Measurements from ENCODE around the gene RBM41.

The RBM41 gene

GRCh38 chrX:107153005-107153404, 34.4 kb upstream of the RBM41 start:
- H3K4me1 ChIP-seq, result no peaks in the 10 kb centered on the region
- no peaks in the 10 kb centered on the region for H3K27me3 ChIP-seq
- no peak for TF ChIP-seq CTCF (IDR thresholded peaks at IDR 0.05)
- H3K36me3 ChIP-seq, result no peaks in the 10 kb centered on the region
- H3K4me3 ChIP-seq, result no peak overlapping the region
- intact Hi-C loops (cut with DNase I; ENCODE audit: low total_unique reads), result no loop called here
- no peak for DNase-seq
- no peaks in the 10 kb centered on the region for H3K9me3 ChIP-seq
- H3K27ac ChIP-seq, result no peak overlapping the region

GRCh38 chrX:107146670-107147069, 28.0 kb upstream of the RBM41 start:
- intact Hi-C loops (cut with DNase I; ENCODE audit: low total_unique reads), result no loop called here
- Histone ChIP-seq H3K9me3 (no peaks in the 10 kb centered on the region), H3K36me3 (no peaks in the 10 kb centered on the region), H3K4me3 (no peak overlapping the region), H3K4me1 (no peaks in the 10 kb centered on the region), H3K27me3 (no peaks in the 10 kb centered on the region), H3K27ac (no peak overlapping the region)
- DNase-seq, result no peak
- TF ChIP-seq CTCF (IDR thresholded peaks at IDR 0.05), result no peak

GRCh38 chrX:107135965-107136307, 17.3 kb upstream of the RBM41 start:
- H3K4me1 ChIP-seq, result no peaks in the 10 kb centered on the region
- no peak overlapping the region for H3K27ac ChIP-seq
- no peaks in the 10 kb centered on the region for H3K27me3 ChIP-seq
- no peak overlapping the region for H3K4me3 ChIP-seq
- H3K36me3 ChIP-seq, result no peaks in the 10 kb centered on the region
- intact Hi-C loops (cut with DNase I; ENCODE audit: low total_unique reads), result no loop called here
- no peak for DNase-seq
- no peaks in the 10 kb centered on the region for H3K9me3 ChIP-seq
- TF ChIP-seq CTCF (IDR thresholded peaks at IDR 0.05), result no peak

GRCh38 chrX:107135049-107135964, 16.7 kb upstream of the RBM41 start:
- no peaks in the 10 kb centered on the region for H3K4me1 ChIP-seq
- DNase-seq, result no peak
- no peak overlapping the region for H3K27ac ChIP-seq
- H3K27me3 ChIP-seq, result no peaks in the 10 kb centered on the region
- intact Hi-C loops (cut with DNase I; ENCODE audit: low total_unique reads), result no loop called here
- no peaks in the 10 kb centered on the region for H3K9me3 ChIP-seq
- H3K4me3 ChIP-seq, result no peak overlapping the region
- no peaks in the 10 kb centered on the region for H3K36me3 ChIP-seq
- no peak for TF ChIP-seq CTCF (IDR thresholded peaks at IDR 0.05)

GRCh38 chrX:107123750-107124149, 5.1 kb upstream of the RBM41 start:
- H3K9me3 ChIP-seq, result no peaks in the 10 kb centered on the region
- DNase-seq, result no peak
- H3K27me3 ChIP-seq, result no peaks in the 10 kb centered on the region
- H3K4me3 ChIP-seq, result no peak overlapping the region
- intact Hi-C loops (cut with DNase I; ENCODE audit: low total_unique reads), result no loop called here
- TF ChIP-seq CTCF (IDR thresholded peaks at IDR 0.05), result no peak
- no peak overlapping the region for H3K27ac ChIP-seq
- H3K36me3 ChIP-seq, result no peaks in the 10 kb centered on the region
- no peaks in the 10 kb centered on the region for H3K4me1 ChIP-seq
